LNCaP clone FGC (cell line): ENCODE data around the gene PLA1A.

Experiments used
- DNase-seq: peaks from one replicate; pipeline ENCODE4 v3.0.0-alpha.2; 2011; ENCODE audit warnings: low read depth
- H3K4me3 ChIP-seq: 2 replicates; pipeline ENCODE4 v1.5.1; 2011; ENCODE audit warnings: mild to moderate bottlenecking, low read depth, low read length, control low read depth
- CTCF ChIP-seq: IDR thresholded peaks from 2 replicates; pipeline ENCODE4 v1.5.1; 2012; ENCODE audit warnings: mild to moderate bottlenecking; ENCODE audit not compliant: control insufficient read depth, insufficient read depth; ENCODE audit errors: extremely low read depth

The PLA1A gene

GRCh38 chr3:119649761-119650160 lies 52.1 kb downstream of the PLA1A start:
- no peak for TF ChIP-seq CTCF
- DNase-seq = no peak

DNA sequence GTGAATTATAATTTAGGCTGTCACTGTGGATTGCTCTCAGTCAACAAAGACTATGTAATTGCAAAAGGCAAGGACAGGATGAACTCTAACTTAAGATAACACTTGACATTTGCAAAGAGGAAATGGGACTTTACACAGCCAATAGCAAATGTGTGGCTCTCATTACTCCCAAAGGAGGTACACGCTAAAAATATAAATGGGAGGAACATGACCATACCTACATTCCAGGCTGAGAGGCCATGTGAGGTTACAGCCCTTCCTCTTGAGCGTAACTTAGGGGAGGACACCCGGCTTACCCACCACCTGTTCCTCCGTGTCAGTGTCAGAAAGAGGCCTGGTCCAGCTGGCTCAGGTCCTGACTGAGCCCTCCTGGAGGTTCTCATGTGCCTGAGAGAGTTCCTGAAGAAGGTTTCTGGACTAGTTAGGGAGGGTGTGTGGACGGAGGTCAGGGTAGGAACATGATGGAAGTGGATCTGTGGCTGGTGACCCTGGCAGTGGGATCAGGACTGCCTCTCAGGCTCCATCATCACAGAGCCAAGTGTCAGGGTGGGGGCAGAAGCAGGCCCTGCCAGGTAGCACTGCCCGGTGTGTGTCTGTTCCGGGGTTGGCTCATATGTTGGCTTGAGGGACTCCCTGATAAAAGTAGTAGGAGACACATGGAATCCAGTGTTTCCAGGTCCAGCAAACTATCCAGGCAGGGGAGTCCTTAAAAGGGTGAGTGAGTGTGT lies 54.8 kb downstream of the PLA1A start:
- H3K4me3 ChIP-seq = no peak overlapping the region
- no peak for TF ChIP-seq CTCF
- no peak for DNase-seq

More at GRCh38 chr3:119649761-119650160, 52.1 kb downstream of the PLA1A start:
- no peak overlapping the region for H3K4me3 ChIP-seq

GRCh38 chr3:119653876-119654275 lies 56.2 kb downstream of the PLA1A start:
- no peak overlapping the region for H3K4me3 ChIP-seq
- TF ChIP-seq CTCF = no peak
- no peak for DNase-seq

DNA sequence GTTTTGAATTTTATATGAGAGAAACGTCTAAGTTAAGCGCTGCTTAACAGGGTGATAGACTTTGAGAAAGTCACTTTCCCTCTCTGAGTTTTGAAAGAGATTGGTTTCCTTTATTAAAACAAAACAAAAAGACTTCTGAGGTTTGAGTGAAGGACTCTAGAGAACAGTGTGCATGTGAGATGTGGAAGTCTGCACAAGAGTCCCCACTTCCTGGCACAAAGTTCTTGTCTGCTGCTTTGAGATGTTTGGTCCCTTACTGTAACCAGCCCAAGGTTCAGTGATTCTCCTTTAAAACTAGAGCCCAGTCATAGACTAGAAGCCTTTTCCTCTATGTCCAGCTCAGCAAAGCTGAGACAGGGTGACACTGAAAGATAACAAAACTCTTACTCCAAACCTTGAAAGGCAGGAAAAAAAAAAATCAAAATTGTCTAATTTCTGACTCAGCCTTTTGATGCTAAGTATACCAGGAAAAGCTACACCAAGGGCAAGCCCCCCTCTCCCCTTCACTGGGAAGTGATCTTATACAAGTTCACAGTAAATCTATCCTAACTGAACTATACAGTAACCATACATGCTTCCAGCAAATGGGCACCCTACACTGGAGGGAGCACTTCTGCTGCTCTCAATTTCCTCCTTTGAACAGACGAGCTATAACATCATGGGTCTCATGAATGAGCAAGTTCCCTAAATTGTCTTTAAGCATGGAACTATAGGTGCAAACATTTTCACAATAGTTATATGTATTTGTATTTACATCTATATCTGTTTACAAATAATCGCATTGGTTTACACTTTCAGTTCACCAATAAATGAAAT lies 60.4 kb downstream of the PLA1A start:
- TF ChIP-seq CTCF = no peak
- no peak for DNase-seq
- H3K4me3 ChIP-seq = no peak overlapping the region

- DNase-seq = no peak
- no peak for TF ChIP-seq CTCF
- H3K4me3 ChIP-seq = no peak overlapping the region
These were observed 61.3 kb downstream of the PLA1A start for GRCh38 chr3:119658994-119659393.

DNA sequence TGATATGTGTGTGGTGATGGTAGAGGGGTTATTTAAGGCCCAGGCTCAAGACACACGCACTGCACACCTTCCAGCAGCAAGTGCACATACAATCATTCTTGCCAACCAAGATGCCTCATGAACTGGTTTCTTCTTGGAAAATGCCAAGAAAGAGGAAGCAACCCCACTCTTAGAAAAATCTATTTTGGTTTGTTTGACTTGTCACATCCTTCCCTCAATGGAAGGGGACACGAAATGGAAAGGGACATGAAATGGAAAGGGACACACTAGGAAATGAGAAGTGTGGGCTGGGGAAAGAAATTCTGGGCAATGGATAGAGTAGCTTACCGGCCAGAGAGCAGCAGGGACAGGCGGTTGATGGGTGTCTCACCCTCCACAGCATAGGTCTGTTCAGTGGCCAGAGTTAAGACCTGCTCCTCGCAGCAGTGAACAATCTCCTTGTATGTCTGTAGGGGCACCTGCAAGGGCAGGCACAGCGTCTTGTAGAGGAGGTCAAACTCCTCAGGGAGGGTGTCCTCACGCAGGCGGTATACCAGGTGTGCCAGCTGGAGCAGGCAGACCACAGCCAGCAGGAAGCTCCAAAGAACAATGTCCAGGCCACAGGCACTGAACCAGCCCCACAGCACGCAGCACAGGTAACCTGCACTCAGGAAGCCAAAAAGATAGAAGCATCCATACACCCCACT lies 62.1 kb downstream of the PLA1A start:
- no peak for DNase-seq
- no peak for TF ChIP-seq CTCF
- H3K4me3 ChIP-seq = no peak overlapping the region
